GM21390 (cell line): ENCODE results near the gene RPL27A.
A peak's percentile ranks its signal among the peaks of the same experiment; 100 is the strongest.

Experiments used
- ATAC-seq: cut with Tn5 transposase; IDR thresholded peaks from one replicate; pipeline ENCODE4 v1.9.1; 2021; ENCODE audit not compliant: unreplicated experiment

RPL27A gene

GRCh38 chr11:8672346-8672745 lies 10.2 kb upstream of the RPL27A start:
- no peak for ATAC-seq

GRCh38 chr11:8674859-8675258 lies 7.7 kb upstream of the RPL27A start:
- no peak for ATAC-seq

GRCh38 chr11:8676458-8676857 lies 6.1 kb upstream of the RPL27A start:
- ATAC-seq, result no peak

GRCh38 chr11:8679006-8679405 lies 3.6 kb upstream of the RPL27A start:
- no peak for ATAC-seq

GRCh38 chr11:8681837-8682302 lies 722 bp upstream of the RPL27A start:
- ATAC-seq, result no peak

- ATAC-seq, result no peak
Measured at GRCh38 chr11:8683115-8683807, 669 bp downstream of the RPL27A start.

GRCh38 chr11:8684600-8685290 lies 2.2 kb downstream of the RPL27A start:
- ATAC-seq, result no peak

- ATAC-seq, result no peak
Measured at GRCh38 chr11:8685306-8685705, 2.7 kb downstream of the RPL27A start.

GRCh38 chr11:8685820-8686219 lies 3.2 kb downstream of the RPL27A start:
- no peak for ATAC-seq

GRCh38 chr11:8686325-8686724 lies 3.7 kb downstream of the RPL27A start:
- ATAC-seq, result no peak

GRCh38 chr11:8688414-8689362 lies 6.1 kb downstream of the RPL27A start:
- ATAC-seq, result peak; percentile 91

- ATAC-seq, result no peak
Measured at GRCh38 chr11:8689726-8690255, 7.2 kb downstream of the RPL27A start.

GRCh38 chr11:8690374-8691342 lies 8.1 kb downstream of the RPL27A start:
- ATAC-seq, result no peak

GRCh38 chr11:8691601-8692000 lies 9.0 kb downstream of the RPL27A start:
- no peak for ATAC-seq

- no peak for ATAC-seq
Measured at GRCh38 chr11:8692417-8692816, 9.8 kb downstream of the RPL27A start.

- no peak for ATAC-seq
Measured at GRCh38 chr11:8693010-8693551, 10.5 kb downstream of the RPL27A start.

GRCh38 chr11:8693555-8693954 lies 11.0 kb downstream of the RPL27A start:
- no peak for ATAC-seq

- no peak for ATAC-seq
Measured at GRCh38 chr11:8694137-8694536, 11.5 kb downstream of the RPL27A start.

- ATAC-seq, result no peak
Measured at GRCh38 chr11:8697054-8697453, 14.5 kb downstream of the RPL27A start.

GRCh38 chr11:8698379-8698851 lies 15.8 kb downstream of the RPL27A start:
- ATAC-seq, result no peak
